Loucy (cell line): ENCODE data around the gene ANXA3.

Experiments
- CTCF ChIP-seq: fragments of 200-600 bp; sonication (generic); conservative IDR thresholded peaks from 2 replicates; pipeline ENCODE4 v1.5.1; 2014; ENCODE audit warnings: mild to moderate bottlenecking, antibody characterized with exemption, low read length
- EZH2phosphoT487 ChIP-seq: fragments of 200-600 bp; IDR thresholded peaks from 2 replicates; pipeline ENCODE4 v1.6.1; 2018; ENCODE audit warnings: antibody characterized with exemption, mild to moderate bottlenecking, moderate library complexity, borderline replicate concordance

- TF ChIP-seq CTCF (no peak), EZH2phosphoT487 (no peak)
Observed at GRCh38 chr4:78634011-78634664, 82.6 kb downstream of the ANXA3 start.
